Measurements from ENCODE around the gene GMNN.
"Not testable (repeated sequence)": the region's sequence is repeated elsewhere in the genome, so short reads cannot be mapped to it uniquely, and the experiment has no call there.

The GMNN gene

GRCh38 chr6:24774696-24775519 is at the start of gene GMNN:
Gene GMNN (plus strand): TSS chr6:24774937. CDS start chr6:24777247, 2,310 bp downstream.
- peak; percentile 93 for DNase-seq

DNA sequence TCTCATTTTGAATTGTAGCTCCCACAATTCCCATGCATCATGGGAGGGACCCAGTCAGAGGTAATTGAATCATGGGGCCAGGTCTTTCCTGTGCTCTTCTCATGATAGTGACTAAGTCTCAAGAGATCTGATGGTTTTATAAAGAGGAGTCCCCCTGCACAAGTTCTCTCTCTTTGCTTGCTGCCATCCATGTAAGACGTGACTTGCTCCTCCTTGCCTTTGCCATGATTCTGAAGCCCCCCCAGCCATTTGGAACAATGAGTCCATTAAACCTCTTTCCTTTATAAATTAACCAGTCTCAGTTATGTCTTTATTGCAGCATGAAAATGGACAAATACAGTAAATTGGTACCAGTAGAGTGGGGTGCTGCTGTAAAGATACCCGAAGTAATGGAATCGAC is 44.1 kb upstream of the GMNN start:
- not testable (repeated sequence) for DNase-seq

DNA sequence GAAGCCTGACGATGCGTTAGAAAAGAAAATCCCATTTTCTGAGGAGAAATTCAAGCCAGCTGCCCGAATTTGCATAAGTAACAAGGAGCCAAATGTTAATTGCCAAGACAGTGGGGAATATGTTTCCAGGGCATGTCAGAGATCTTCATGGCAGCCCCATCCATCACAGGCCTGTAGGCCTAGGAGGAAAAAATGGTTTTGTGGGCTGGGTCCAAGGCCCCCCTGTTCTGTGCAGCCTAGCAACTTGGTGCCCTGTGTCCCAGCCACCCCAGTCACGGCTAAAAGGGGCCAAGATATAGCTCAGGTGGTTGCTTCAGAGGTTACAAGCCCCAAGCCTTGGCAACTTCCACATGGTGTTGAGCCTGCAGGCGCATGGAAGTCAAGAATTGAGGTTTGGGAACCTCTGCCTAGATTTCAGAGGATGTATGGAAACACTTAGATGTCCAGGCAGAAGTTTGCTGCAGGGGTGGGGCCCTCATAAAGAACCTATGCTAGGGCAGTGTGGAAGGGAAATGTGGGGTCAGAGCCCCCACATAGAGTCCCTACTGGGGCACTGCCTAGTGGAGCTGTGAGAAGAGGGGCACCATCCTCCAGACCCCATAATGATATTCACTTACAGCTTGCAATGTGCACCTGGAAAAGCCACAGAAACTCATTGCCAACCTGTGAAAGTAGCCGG is 43.1 kb upstream of the GMNN start:
- DNase-seq, result not testable (repeated sequence)

DNA sequence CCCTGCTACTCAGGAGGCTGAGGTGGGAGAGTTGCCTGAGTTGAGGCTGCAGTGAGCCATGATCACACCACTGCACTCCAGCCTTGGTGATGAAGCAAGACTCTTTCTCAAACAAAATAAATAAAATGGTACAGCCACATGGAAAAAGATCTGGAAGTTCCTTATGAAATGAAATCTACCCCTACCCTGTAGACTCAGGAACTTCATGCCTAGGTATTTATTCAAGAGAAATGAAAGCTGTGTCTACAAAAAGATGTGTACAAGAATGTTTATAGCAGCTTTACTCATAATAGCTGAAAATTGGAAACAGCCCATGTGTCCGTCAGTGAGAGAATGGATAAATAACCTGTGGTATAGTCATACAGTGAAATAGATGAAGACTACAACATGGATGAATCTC is 40.6 kb upstream of the GMNN start:
- DNase-seq, result no peak

DNA sequence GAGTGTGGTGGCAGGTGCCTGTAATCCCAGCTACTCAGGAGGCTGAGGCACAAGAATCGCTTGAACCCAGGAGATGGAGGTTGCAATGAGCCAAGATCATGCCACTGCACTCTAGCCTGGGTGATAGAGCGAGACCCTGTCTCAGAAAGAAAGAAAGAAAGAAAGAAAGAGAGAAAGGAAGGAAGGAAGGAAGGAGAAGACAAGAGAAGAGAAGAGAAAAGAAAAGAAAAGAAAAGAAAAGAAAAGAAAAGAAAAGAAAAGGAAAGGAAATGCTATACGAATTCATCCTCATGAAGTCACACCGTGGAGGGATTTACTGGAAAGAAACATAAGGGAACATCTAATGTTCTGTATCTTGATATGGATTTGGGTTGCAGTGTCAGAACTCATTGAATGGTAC is 40.0 kb upstream of the GMNN start:
- not testable (repeated sequence) for DNase-seq

DNA sequence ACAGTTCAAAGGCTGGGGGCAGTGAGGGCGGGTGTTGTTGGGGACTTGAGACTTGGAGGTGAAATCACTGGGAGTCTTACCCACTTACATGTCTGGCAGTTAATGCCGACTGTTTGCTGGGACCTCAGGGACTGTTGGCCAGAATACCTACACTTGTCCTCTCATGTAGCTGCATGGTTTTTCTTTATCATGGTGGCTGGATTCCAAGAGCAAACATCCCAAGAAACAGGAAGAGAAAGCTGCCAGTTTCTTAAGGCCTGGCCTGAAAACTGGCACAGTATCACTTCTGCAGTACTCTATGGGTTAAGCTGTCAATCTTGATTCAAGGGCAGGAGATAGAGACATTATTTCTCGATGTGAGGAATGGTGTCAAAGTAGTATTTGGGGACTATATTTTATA is 36.0 kb upstream of the GMNN start:
- DNase-seq, result no peak

DNA sequence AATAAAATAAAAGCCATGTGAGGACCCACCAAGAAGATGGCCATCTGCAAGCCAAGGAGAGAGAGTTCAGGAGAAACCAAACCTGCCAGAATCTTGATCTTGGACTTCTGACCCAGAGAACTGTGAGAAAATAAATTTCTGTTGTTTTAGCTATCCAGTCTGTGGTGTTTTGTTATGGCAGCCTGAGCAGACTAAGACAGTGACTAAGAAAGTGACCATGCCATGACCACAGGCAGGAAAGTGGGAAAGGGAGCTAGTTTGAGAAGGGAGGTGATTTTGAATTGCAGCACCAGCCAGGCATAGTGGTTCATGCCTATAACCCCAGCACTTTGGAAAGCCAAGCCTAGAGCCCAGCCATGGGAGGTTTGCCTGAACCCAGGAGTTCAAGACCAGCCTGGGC is 33.9 kb upstream of the GMNN start:
- DNase-seq, result no peak

DNA sequence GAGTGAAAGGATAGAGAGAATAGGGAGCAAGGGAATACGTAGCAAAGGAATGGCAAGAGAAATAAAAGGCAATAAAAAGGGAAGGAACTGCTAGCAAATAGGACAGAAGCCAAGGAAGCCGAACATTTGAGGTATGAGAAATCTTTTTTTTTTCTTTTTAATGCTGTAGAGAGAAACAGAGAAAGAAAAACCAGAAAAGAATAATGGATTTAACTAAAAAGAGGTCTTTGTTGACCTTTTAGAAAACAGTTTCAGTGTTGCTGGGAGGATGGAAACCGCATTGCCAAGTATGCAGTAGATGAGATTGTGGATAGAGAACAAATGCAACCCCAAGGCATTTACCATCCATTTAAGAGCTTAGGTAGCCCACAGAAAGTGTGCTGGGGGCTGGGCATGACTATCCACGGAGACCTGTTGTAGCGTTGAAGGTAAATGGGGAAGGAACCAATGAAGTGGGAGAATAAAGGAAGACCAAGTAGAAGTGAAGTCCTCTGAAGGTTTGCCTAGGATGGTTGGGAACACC is 32.5 kb upstream of the GMNN start:
- DNase-seq, result no peak

GRCh38 chr6:24743265-24743943 is 31.3 kb upstream of the GMNN start:
- no peak for DNase-seq

- no peak for DNase-seq
These were observed 30.8 kb upstream of the GMNN start for GRCh38 chr6:24743944-24744335.

- DNase-seq, result no peak
These were observed 29.8 kb upstream of the GMNN start for GRCh38 chr6:24744911-24745310.

GRCh38 chr6:24749297-24749696 is 25.4 kb upstream of the GMNN start:
- no peak for DNase-seq

GRCh38 chr6:24750878-24751277 is 23.9 kb upstream of the GMNN start:
- DNase-seq, result not testable (repeated sequence)

GRCh38 chr6:24752503-24752902 is 22.2 kb upstream of the GMNN start:
- DNase-seq, result no peak

GRCh38 chr6:24752917-24753492 is 21.7 kb upstream of the GMNN start:
- no peak for DNase-seq

DNA sequence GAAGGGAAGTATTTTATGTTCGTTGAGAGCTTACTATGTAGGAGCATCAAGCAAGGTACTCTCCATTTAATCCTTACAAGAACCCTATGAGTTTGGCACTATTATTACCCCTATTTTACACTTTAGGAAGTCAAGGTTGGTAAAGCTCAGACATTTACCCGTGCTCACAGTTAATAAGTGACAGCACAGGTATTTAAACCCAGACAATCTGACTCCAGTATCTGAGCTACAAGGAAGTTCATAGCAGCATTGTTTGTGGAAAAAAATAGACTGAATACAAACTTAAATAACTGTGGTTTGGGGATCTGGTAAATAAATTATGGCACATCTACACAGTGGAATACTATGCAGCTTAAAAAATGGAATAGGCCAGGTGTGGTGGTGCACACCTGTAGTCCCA is 21.2 kb upstream of the GMNN start:
- DNase-seq, result no peak

DNA sequence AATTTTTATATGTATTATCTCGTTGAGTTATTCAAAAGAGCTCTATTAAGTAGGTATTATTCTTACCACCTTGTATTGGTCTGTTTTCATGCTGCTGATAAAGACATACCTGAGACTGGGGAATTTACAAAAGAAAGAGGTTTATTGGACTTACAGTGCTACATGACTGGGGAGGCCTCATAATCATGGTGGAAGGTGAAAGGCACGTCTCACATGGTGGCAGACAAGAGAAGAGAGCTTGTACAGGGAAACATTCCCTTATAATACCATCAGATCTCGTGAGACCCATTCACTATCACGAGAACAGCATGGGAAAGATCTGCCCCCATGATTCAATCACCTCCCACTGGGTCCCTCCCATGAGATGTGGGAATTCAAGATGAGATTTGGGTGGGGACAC is 20.4 kb upstream of the GMNN start:
- DNase-seq, result not testable (repeated sequence)

DNA sequence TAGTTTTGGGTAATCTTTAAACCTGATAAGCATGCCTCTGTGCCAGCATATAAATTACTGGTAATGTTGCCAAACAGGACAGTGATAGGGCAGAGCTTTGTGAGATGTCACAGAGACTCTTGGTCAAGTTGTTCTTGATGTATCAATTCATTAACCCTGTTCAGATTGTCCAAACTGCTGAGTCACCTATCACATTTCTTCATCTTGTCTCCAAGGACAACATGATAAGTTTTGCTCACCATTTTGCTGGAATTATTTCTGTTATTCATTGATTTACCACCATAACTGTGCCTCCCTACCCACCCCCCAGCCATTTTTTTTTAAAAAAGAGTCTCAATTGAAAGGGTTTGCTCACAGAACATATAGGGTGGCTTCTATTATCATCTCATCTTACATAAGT is 19.5 kb upstream of the GMNN start:
- DNase-seq, result no peak

GRCh38 chr6:24757611-24758010 is 17.1 kb upstream of the GMNN start:
- no peak for DNase-seq

DNA sequence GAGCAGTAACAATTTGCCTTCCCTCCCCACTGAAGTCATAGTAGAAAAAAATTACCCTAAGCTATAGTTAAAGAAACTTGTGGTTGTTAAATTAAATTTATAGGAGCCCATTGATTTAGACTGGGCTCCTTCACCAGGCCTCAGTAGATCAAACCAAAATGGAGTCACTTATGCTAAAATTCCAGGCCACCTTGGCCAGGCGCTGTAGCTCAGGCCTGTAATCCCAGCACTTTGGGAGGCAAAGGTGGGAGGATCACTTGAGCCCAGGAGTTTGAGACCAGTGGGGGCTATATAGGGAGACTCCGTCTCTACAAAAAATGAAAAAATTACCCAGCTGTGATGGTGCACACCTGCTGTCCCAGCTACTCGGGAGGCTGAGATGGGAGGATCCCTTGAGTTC is 15.0 kb upstream of the GMNN start:
- DNase-seq, result no peak

- DNase-seq, result no peak
These were observed 14.5 kb upstream of the GMNN start for GRCh38 chr6:24760210-24760609.

DNA sequence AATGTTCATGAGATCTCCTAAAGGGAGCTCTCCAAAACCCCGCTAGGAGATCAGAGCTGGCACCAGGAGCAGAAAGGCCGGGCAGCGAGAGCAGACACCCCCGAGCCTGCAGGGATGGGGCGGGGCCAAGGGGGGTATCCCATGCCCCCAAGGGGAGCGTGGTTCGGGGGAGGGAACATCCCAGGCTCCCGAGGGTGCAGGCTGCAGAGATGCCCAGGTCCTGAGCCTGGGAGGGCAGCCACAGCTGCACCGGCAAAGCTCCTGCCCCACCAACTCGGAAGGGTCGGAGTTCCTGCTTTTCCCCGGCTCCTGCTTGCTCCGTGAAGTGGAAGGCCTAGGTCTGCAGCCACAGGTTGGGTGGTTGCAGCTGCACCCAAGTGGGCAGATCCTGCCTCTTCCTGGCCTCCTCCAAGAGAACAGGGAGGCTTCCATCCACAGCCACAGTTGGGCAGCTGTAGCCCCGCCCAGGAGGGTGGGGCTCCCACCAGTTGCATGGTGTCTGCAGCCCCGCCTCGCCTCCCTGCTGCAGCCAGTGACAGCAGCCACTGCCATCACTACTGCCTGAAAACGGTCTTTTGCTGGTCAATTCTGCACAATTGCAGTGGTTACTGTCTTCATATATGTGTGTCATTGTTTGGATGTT is 13.4 kb upstream of the GMNN start:
- DNase-seq, result no peak

- no peak for DNase-seq
These were observed 12.9 kb upstream of the GMNN start for GRCh38 chr6:24761851-24762250.

All from NCI-H1105 treated with DMSO at 0.1 percent for 48 hours (cell line).